AG09319 (cell line): ENCODE results near the gene CDX1.

Experiments
- DNase-seq: peaks from one replicate; pipeline ENCODE4 v3.0.0-alpha.2; 2010; ENCODE audit warnings: low read depth; ENCODE audit errors: extremely low read depth
- TF ChIP-seq, protein P1 (sequence below): IDR thresholded peaks from 2 replicates; pipeline ENCODE4 v1.5.1; 2011; ENCODE audit warnings: low read depth, mild to moderate bottlenecking, inconsistent platforms, low read length, moderate library complexity

The CDX1 gene

GRCh38 chr5:150148117-150148927 is 18.3 kb upstream of the CDX1 start:
- DNase-seq, result no peak
- TF ChIP-seq, protein P1, sequence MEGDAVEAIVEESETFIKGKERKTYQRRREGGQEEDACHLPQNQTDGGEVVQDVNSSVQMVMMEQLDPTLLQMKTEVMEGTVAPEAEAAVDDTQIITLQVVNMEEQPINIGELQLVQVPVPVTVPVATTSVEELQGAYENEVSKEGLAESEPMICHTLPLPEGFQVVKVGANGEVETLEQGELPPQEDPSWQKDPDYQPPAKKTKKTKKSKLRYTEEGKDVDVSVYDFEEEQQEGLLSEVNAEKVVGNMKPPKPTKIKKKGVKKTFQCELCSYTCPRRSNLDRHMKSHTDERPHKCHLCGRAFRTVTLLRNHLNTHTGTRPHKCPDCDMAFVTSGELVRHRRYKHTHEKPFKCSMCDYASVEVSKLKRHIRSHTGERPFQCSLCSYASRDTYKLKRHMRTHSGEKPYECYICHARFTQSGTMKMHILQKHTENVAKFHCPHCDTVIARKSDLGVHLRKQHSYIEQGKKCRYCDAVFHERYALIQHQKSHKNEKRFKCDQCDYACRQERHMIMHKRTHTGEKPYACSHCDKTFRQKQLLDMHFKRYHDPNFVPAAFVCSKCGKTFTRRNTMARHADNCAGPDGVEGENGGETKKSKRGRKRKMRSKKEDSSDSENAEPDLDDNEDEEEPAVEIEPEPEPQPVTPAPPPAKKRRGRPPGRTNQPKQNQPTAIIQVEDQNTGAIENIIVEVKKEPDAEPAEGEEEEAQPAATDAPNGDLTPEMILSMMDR, result no peak

- TF ChIP-seq, protein P1, result no peak
- no peak for DNase-seq
These were observed 17.0 kb upstream of the CDX1 start for GRCh38 chr5:150149618-150150017.

- DNase-seq, result no peak
- TF ChIP-seq, protein P1, result no peak
These were observed 13.7 kb upstream of the CDX1 start for GRCh38 chr5:150152636-150153462.

GRCh38 chr5:150153483-150153882 is 13.1 kb upstream of the CDX1 start:
- TF ChIP-seq, protein P1, result no peak
- DNase-seq, result no peak

GRCh38 chr5:150153957-150154617 is 12.5 kb upstream of the CDX1 start:
- no peak for DNase-seq

DNA sequence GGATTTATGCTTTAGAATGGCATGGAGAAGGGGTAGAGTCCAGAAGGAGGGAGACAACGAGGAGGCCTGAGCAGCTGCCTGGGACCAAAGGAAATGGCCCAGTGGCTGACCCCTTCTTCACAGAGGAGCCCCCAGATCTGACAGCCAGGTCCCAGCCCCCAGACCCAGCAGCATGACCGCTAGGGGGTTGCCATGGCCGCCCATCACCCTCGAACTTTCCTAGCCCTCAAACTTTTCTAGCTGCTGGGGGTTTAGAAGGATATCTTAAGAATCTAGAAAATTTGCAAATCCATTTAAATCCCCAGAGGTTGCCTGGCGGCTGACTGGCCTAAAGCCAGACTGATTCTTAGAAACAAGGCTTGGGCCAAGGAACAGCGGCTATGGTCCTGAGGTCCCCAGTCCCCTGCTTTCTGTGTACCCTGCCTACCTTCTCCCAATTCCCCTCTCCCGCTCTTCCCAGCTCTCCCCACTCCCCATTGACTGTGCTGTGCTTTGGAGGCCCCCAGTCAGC is 11.9 kb upstream of the CDX1 start:
- TF ChIP-seq, protein P1, result no peak; the same call in 1 of the 2 replicates
- DNase-seq, result no peak

More at GRCh38 chr5:150153957-150154617, 12.5 kb upstream of the CDX1 start:
- TF ChIP-seq, protein P1, result no peak
